ENCODE results near the gene TSC22D2.

GRCh38 chr3:150444371-150444770 lies 36.3 kb downstream of the TSC22D2 start:
- TF ChIP-seq CTCF (conservative IDR thresholded peaks at IDR 0.05) (no peak), ZFX (IDR thresholded peaks at IDR 0.05) (no peak)
